Lung (tissue), 12 donors: ENCODE measurements around the gene TEX38. TPM values are rescaled to one million over a fixed set of nuclear protein-coding genes. Genes with fewer than 3 reads are reported as not detected.

ENCODE experiments used
- ATAC-seq: fragments of 200-7000 bp; cut with Tn5 transposase; one replicate; pipeline ENCODE4 v1.9.1; 2020; ENCODE audit warnings: moderate number of reproducible peaks; ENCODE audit not compliant: insufficient read depth, low FRiP score
- DNase-seq, 3 donors: peaks; one replicate each; pipeline ENCODE4 v3.0.0-alpha.2; 2013 to 2017
- H3K27ac ChIP-seq, 2 donors: one replicate each; pipeline ENCODE4 v1.5.1; 2013; ENCODE audit warnings: mild to moderate bottlenecking in 2 of 2, moderate library complexity in 2 of 2, control low read depth in 1 of 2, inconsistent platforms in 1 of 2, low read depth in 1 of 2, low read length in 1 of 2
- H3K27me3 ChIP-seq, 3 donors: one replicate each; pipeline ENCODE4 v1.5.1; 2013; ENCODE audit warnings: low read length in 2 of 3; ENCODE audit not compliant: control insufficient read depth in 3 of 3, insufficient read depth in 3 of 3
- H3K36me3 ChIP-seq, 4 donors: one replicate each; pipeline ENCODE4 v1.5.1; 2013; ENCODE audit warnings: low read length in 4 of 4, mild to moderate bottlenecking in 1 of 4, moderate library complexity in 1 of 4; ENCODE audit not compliant: control insufficient read depth in 4 of 4, insufficient read depth in 4 of 4
- H3K4me1 ChIP-seq, 5 donors: one replicate each; pipeline ENCODE4 v1.5.1; 2013; ENCODE audit warnings: low read length in 5 of 5, mild to moderate bottlenecking in 2 of 5, moderate library complexity in 1 of 5; ENCODE audit not compliant: control insufficient read depth in 5 of 5, insufficient read depth in 5 of 5
- H3K4me3 ChIP-seq: one replicate; pipeline ENCODE4 v1.5.1; 2013; ENCODE audit warnings: mild to moderate bottlenecking, control low read depth, moderate library complexity
- H3K9ac ChIP-seq, 2 donors: one replicate each; pipeline ENCODE4 v1.5.1; 2013; ENCODE audit warnings: low read length in 2 of 2, control low read depth in 1 of 2; ENCODE audit not compliant: insufficient read depth in 1 of 2
- H3K9me3 ChIP-seq, 4 donors: one replicate each; pipeline ENCODE4 v1.5.1; 2013; ENCODE audit warnings: low read length in 3 of 4, mild to moderate bottlenecking in 1 of 4, moderate library complexity in 1 of 4; ENCODE audit not compliant: control insufficient read depth in 4 of 4, insufficient read depth in 3 of 4
- whole genome bisulfite sequencing, 2 donors: extraction: QIAGEN DNeasy Blood & Tissue Kit; methylation state at CpG; one replicate each; pipeline ENCODE4 v1.1.7; 2013; 5-methylcytosine and 5-hydroxymethylcytosine counted together
- polyA plus RNA-seq, 2 donors: library from polyadenylated mRNA; stranded (reverse); fragments of 200-250 nt; gene quantifications; one replicate each; pipeline ENCODE4 v1.2.1, GENCODE V29; 2013
- total RNA-seq, 2 donors: library from RNA; depleted of rRNA in 1 of 2; stranded (reverse); fragments of >200 nt in 1 of 2; gene quantifications; one replicate each; pipeline ENCODE4 v1.2.1, GENCODE V29; 2014 to 2021
- TF ChIP-seq, protein P1 (sequence below): IDR thresholded peaks from 2 replicates; pipeline ENCODE4 v1.5.1; 2012; ENCODE audit warnings: mild to moderate bottlenecking; ENCODE audit errors: control extremely low read depth, extremely low read depth
- donor health status: control.
- donor health status: control.
- donor health status: Bipolar disorder and iron deficiency.
- donor health status: healthy.
- donor health status: DM: yes; HTN: yes; CAD: no.

TEX38 gene
- total and polyA plus RNA-seq, 4 donors = not detected

- ATAC-seq (no peak), DNase-seq (no peak)
- Histone ChIP-seq H3K4me3 (no peak overlapping the region), H3K4me1 (peaks cover 0 to 1% (median 0%) of the 10 kb centered on the region in 5 donors), H3K9me3 (no peaks in the 10 kb centered on the region), H3K27ac (no peak overlapping the region), H3K9ac (no peak overlapping the region), H3K27me3 (no peaks in the 10 kb centered on the region), H3K36me3 (peaks cover 15 to 51% (median 21%) of the 10 kb centered on the region in 4 donors)
- TF ChIP-seq, protein P1, sequence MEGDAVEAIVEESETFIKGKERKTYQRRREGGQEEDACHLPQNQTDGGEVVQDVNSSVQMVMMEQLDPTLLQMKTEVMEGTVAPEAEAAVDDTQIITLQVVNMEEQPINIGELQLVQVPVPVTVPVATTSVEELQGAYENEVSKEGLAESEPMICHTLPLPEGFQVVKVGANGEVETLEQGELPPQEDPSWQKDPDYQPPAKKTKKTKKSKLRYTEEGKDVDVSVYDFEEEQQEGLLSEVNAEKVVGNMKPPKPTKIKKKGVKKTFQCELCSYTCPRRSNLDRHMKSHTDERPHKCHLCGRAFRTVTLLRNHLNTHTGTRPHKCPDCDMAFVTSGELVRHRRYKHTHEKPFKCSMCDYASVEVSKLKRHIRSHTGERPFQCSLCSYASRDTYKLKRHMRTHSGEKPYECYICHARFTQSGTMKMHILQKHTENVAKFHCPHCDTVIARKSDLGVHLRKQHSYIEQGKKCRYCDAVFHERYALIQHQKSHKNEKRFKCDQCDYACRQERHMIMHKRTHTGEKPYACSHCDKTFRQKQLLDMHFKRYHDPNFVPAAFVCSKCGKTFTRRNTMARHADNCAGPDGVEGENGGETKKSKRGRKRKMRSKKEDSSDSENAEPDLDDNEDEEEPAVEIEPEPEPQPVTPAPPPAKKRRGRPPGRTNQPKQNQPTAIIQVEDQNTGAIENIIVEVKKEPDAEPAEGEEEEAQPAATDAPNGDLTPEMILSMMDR = no peak
- WGBS, 2 donors = 93 to 98% methylated on average over 1 of the region's 1 CpG
These were observed 36.5 kb downstream of the TEX38 start for GRCh38 chr1:46708121-46708520.

- TF ChIP-seq, protein P1 = no peak
These were observed 43.3 kb downstream of the TEX38 start for GRCh38 chr1:46714976-46715375.

GRCh38 chr1:46717654-46718053 is 46.0 kb downstream of the TEX38 start:
- Histone ChIP-seq H3K27me3 (no peaks in the 10 kb centered on the region), H3K9ac (peak overlapping the region; percentile 67 to 84), H3K36me3 (peaks cover 8 to 21% (median 12%) of the 10 kb centered on the region in 4 donors), H3K4me3 (peak overlapping the region; percentile 98), H3K4me1 (peaks cover 9 to 19% (median 11%) of the 10 kb centered on the region in 5 donors), H3K27ac (peak overlapping the region in 1 of 2 donors; percentile 26), H3K9me3 (no peaks in the 10 kb centered on the region)
- ATAC-seq = no peak
- no peak for DNase-seq
- TF ChIP-seq, protein P1 = no peak
- 52 to 67% methylated on average over 9 of the region's 9 CpGs for WGBS, 2 donors

More at GRCh38 chr1:46714976-46715375, 43.3 kb downstream of the TEX38 start:
- Histone ChIP-seq H3K4me1 (peaks cover 9 to 19% (median 11%) of the 10 kb centered on the region in 5 donors), H3K27ac (no peak overlapping the region), H3K9ac (no peak overlapping the region), H3K4me3 (no peak overlapping the region), H3K27me3 (no peaks in the 10 kb centered on the region), H3K9me3 (no peaks in the 10 kb centered on the region), H3K36me3 (peaks cover 9 to 27% (median 18%) of the 10 kb centered on the region in 4 donors)
- DNase-seq = peak in 1 of 3 donors; percentile 64
- ATAC-seq = no peak
- 64 to 79% methylated on average over 3 of the region's 3 CpGs for WGBS, 2 donors

DNA sequence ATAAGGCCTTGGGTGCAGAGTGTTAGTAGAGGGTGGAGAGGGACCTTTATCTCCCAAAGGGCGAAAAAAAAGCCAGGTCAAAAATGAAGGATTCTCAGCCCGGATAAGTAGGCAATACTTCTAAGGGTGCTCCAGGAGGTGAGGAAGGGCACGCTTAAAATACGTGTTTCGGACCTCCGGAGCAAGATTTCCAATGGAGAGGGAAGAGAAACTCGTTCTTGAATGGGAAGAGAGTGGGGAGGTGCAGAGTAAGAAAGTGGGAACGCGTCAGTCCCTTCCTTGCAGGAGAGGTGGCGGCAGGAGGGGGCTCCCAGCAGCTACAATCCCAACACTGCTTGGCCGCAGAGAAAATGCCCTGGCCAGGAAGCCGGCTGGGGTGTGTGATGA is 46.7 kb downstream of the TEX38 start:
- peak overlapping the region; percentile 82 to 98 for H3K27ac ChIP-seq
- peaks cover 9 to 19% (median 9%) of the 10 kb centered on the region in 5 donors for H3K4me1 ChIP-seq
- WGBS, 2 donors = 2 to 7% methylated on average over 12 of the region's 12 CpGs
- no peaks in the 10 kb centered on the region for H3K9me3 ChIP-seq
- ATAC-seq = peak; percentile 2
- TF ChIP-seq, protein P1 = no peak
- H3K9ac ChIP-seq = peak overlapping the region; percentile 67 to 84
- peak overlapping the region; percentile 98 for H3K4me3 ChIP-seq
- peak in 1 of 3 donors; percentile 16 for DNase-seq
- H3K36me3 ChIP-seq = peaks cover 7 to 17% (median 10%) of the 10 kb centered on the region in 4 donors
- H3K27me3 ChIP-seq = no peaks in the 10 kb centered on the region
